Measurements from ENCODE around the gene TNIK. TPM values are rescaled to one million over a fixed set of nuclear protein-coding genes. Genes with fewer than 3 reads are reported as not detected.
A peak's percentile ranks its signal among the peaks of the same experiment; 100 is the strongest.
"Not testable (repeated sequence)": the region's sequence is repeated elsewhere in the genome, so short reads cannot be mapped to it uniquely, and the experiment has no call there.

The TNIK gene
- total RNA-seq, 6 experiments from 2014 or later = 10.6 to 17.2 (median 11.8) TPM

DNA sequence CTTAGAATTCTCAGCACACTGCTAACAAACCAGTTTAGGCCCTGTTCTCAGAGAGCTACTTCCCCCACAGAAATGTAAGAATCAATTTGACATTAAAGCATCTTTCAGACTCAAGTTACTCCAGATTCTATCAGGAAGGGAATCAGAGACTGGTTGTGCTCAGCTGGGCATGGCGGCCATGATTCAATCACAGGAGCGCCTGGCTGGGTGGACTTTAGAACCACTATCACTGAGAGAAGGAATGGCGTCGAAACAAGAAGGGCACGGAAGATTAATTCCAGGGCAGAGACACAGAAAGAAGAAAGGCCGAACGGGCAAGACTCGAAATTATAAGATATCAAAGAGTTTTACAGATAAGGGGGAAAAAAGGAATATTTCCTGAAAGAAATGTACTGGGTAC is 6.2 kb downstream of the TNIK start:
- H3K27me3 Mint-ChIP-seq (ENCODE audit: insufficient read depth) = no peaks in the 10 kb centered on the region; the same call in 1 of the 2 replicates
- H3K9me3 Mint-ChIP-seq = no peaks in the 10 kb centered on the region
- H3K4me1 Mint-ChIP-seq (ENCODE audit: low read depth) = peaks cover 32% of the 10 kb centered on the region
- no peak overlapping the region for H3K4me3 Mint-ChIP-seq
- DNase-seq = no peak
- no peak overlapping the region for H3K27ac Mint-ChIP-seq
- TF ChIP-seq, protein P1, sequence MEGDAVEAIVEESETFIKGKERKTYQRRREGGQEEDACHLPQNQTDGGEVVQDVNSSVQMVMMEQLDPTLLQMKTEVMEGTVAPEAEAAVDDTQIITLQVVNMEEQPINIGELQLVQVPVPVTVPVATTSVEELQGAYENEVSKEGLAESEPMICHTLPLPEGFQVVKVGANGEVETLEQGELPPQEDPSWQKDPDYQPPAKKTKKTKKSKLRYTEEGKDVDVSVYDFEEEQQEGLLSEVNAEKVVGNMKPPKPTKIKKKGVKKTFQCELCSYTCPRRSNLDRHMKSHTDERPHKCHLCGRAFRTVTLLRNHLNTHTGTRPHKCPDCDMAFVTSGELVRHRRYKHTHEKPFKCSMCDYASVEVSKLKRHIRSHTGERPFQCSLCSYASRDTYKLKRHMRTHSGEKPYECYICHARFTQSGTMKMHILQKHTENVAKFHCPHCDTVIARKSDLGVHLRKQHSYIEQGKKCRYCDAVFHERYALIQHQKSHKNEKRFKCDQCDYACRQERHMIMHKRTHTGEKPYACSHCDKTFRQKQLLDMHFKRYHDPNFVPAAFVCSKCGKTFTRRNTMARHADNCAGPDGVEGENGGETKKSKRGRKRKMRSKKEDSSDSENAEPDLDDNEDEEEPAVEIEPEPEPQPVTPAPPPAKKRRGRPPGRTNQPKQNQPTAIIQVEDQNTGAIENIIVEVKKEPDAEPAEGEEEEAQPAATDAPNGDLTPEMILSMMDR (IDR thresholded peaks at IDR 0.05) = no peak
- H3K36me3 Mint-ChIP-seq (ENCODE audit: low read depth) = no peaks in the 10 kb centered on the region

DNA sequence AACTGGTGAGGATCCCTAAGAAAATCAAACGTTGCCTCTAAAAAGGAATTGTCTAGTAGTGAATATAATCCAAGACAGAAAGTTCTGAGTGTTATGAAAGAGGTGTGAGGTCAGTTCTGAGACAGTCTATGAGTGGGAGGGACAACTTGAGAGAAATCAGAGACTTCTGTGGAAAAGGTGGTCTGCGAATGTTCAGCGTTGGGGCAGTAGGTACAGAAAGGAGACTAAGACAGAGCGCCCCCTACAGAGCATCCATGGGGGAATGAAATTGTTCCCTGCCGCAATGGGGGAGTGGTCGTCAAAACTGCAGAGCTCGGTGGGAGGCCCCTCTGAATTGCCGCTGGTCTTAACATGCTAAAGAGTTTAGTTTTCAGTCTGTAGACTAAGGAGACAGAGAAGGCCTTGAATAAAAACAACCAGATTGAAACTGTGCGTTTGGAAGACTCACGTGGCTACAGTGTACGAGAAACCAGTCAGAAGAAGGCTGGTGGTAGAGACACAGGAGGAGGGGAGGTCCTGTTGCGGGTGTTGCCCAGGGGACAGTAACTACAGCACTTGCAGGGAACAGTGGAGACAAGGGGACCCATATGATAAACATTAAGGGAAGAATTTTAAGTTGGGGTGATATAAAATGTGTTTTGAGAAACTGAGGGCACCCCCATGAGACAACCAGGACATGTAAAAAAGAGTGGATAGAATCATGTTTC is 6.9 kb downstream of the TNIK start:
- peaks cover 30% of the 10 kb centered on the region for H3K4me1 Mint-ChIP-seq (ENCODE audit: low read depth)
- no peaks in the 10 kb centered on the region; the same call in 1 of the 2 replicates for H3K27me3 Mint-ChIP-seq (ENCODE audit: insufficient read depth)
- no peak overlapping the region for H3K27ac Mint-ChIP-seq
- no peak overlapping the region for H3K4me3 Mint-ChIP-seq
- no peaks in the 10 kb centered on the region for H3K9me3 Mint-ChIP-seq
- TF ChIP-seq, protein P1 (IDR thresholded peaks at IDR 0.05) = peak; percentile 62
- H3K36me3 Mint-ChIP-seq (ENCODE audit: low read depth) = no peaks in the 10 kb centered on the region
- no peak for DNase-seq

DNA sequence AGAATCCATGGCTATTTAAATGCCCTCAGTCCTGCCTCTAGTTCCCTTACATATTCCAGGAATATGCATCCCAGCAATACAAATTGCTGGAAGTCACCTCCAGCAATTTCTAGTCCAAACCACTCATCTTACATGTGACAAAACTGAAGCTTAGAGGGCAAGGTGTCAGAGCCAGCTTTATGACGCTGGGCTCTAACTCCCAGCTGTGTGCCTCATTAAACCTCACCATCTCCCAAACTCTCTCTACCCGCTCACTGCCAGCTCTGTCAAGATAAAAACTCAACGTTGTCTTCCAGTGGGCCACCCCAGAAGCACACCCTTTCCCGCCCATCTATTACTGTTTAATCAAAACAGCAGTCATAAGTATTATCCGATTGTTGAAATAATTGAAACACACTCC is 7.9 kb downstream of the TNIK start:
- Mint-ChIP-seq H3K4me3 (no peak overlapping the region), H3K27ac (no peak overlapping the region), H3K4me1 (ENCODE audit: low read depth) (peaks cover 32% of the 10 kb centered on the region), H3K9me3 (no peaks in the 10 kb centered on the region), H3K36me3 (ENCODE audit: low read depth) (no peaks in the 10 kb centered on the region), H3K27me3 (ENCODE audit: insufficient read depth) (no peaks in the 10 kb centered on the region)
- DNase-seq = no peak
- TF ChIP-seq, protein P1 (IDR thresholded peaks at IDR 0.05) = no peak

DNA sequence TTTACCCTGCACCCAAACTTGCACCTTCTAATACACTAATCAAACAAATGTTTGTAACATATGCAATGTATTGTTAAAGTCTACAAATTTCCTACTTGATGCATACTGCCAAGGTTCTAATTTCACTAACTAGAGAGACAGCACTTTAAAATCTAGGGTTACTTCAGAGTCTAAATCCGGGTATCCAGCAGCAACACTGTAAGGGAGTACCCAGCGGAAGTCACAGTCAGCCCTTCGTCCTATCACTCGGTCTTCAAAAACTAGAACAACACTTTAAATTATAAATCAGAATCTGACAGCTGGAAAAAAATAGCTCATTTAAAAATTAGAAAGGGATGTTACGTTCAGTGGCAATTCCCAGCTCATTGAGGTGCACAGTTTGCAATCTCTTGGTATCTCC is 8.3 kb downstream of the TNIK start:
- no peaks in the 10 kb centered on the region for H3K36me3 Mint-ChIP-seq (ENCODE audit: low read depth)
- H3K4me3 Mint-ChIP-seq = no peak overlapping the region
- no peak for DNase-seq
- H3K27me3 Mint-ChIP-seq (ENCODE audit: insufficient read depth) = no peaks in the 10 kb centered on the region
- no peak overlapping the region for H3K27ac Mint-ChIP-seq
- TF ChIP-seq, protein P1 (IDR thresholded peaks at IDR 0.05) = no peak
- H3K4me1 Mint-ChIP-seq (ENCODE audit: low read depth) = peaks cover 32% of the 10 kb centered on the region
- H3K9me3 Mint-ChIP-seq = no peaks in the 10 kb centered on the region

DNA sequence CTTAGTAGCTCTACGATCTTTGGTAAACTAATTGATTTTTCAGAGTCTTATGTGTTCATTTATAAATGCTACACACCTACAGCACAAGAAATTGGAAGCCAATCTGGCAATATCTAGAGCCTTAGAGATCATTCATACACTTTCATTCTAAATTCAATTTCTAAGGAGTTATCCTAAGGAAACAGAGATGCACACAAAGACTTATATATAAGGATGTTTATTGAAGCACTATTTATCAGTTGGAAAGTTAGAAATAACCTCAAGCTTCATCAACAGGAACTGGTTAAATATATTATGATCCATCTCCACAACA is 12.7 kb downstream of the TNIK start:
- not testable (repeated sequence) for H3K27me3 Mint-ChIP-seq (ENCODE audit: insufficient read depth)
- peaks cover 39% of the 10 kb centered on the region for H3K4me1 Mint-ChIP-seq (ENCODE audit: low read depth)

DNA sequence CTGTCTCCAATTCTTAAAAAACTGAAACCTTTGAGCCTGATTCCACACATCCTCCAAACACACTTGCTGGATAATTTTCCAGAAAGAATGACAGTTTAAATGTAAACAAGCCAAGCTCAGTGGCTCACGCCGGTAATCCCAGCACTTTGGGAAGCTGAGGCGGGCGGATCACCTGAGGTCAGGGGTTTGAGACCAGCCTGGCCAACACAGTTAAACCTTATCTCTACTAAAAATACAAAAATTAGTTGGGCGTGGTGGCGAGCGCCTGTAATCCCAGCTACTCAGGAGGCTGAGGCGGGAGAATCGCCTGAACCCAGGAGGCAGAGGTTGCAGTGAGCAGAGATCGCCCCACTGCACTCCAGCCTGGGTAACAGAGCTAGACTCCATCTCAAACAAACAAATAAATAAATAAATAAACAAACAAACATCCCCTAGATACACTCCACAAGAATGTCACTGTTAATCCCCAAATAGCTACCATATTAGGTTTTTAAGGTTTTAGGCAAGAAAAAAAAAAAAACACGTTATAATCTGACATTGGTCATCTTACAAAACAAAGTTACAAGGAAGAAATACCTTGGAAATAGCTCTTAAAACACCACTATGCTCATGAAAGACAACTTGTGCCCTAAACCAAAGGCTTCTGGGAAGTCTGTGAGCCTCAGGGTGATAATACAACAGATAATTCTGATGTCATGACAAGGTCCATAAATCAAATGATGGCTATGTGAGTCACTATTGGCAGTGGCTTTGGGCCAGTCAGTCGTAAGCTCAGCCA is 13.2 kb downstream of the TNIK start:
- H3K4me1 Mint-ChIP-seq (ENCODE audit: low read depth) = peaks cover 39% of the 10 kb centered on the region
- H3K36me3 Mint-ChIP-seq (ENCODE audit: low read depth) = no peaks in the 10 kb centered on the region
- peak; percentile 90 for DNase-seq
- TF ChIP-seq, protein P1 (IDR thresholded peaks at IDR 0.05) = no peak
- peak overlapping the region; percentile 35 for H3K27ac Mint-ChIP-seq
- no peaks in the 10 kb centered on the region for H3K9me3 Mint-ChIP-seq
- H3K4me3 Mint-ChIP-seq = peak overlapping the region; percentile 44
- H3K27me3 Mint-ChIP-seq (ENCODE audit: insufficient read depth) = no peaks in the 10 kb centered on the region; the same call in 1 of the 2 replicates

More for the DNA sequence above, 12.7 kb downstream of the TNIK start:
- H3K36me3 Mint-ChIP-seq (ENCODE audit: low read depth); DNase-seq; H3K9me3 Mint-ChIP-seq: not testable (repeated sequence)
- peak overlapping the region; percentile 44 for H3K4me3 Mint-ChIP-seq
- H3K27ac Mint-ChIP-seq = peak overlapping the region; percentile 35

Data from HFFc6 (cell line).